ENCODE data around the gene C16orf90. TPM values are rescaled to one million over a fixed set of nuclear protein-coding genes. Genes with fewer than 3 reads are reported as not detected.

The C16orf90 gene
- total RNA-seq, 1 donor from 2014 or later, result not detected

DNA sequence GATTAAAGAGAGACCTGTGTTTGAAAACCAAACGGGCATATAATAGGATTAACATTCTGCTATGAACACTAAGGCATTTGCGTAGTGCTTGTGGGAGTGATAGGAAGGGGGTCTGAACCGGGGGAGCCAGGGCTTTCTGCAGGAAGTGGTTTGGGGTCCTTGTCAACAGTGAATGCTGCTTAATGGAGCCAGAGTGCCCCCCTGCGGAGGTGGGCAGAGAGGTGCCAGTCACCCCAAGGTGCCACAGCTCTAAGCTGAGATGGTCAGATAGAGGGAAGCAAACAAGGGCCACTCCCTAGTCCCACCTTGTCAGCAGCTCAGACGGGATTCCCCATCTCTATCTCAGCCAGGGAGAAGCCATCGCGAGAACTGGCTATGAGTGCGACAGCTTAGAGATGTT is 34.1 kb downstream of the C16orf90 start:
- DNase-seq, result no peak

DNA sequence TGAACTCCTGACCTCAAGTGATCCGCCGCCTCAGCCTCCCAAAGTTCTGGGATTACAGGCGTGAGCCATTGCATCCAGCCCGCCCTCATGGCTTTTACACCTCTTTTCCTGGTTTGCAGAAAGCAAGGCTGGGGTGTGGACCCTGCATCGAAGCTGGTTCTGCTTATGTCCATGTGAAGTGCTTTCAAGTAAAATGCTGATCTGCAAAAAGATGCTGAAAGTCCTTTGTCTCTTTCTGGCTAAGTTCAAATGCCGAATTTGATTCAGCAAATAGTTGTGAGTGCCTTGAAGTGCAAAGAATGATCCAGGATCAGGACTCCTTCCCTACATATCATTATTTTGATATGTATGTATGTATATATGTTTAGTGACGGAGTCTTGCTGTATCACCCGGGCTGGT is 34.7 kb downstream of the C16orf90 start:
- no peak for DNase-seq

GRCh38 chr16:3460121-3460520 is 35.2 kb downstream of the C16orf90 start:
- no peak for DNase-seq

GRCh38 chr16:3459401-3460090 is 35.7 kb downstream of the C16orf90 start:
- DNase-seq, result no peak

- no peak for DNase-seq
Measured at GRCh38 chr16:3458852-3459361, 36.4 kb downstream of the C16orf90 start.

DNA sequence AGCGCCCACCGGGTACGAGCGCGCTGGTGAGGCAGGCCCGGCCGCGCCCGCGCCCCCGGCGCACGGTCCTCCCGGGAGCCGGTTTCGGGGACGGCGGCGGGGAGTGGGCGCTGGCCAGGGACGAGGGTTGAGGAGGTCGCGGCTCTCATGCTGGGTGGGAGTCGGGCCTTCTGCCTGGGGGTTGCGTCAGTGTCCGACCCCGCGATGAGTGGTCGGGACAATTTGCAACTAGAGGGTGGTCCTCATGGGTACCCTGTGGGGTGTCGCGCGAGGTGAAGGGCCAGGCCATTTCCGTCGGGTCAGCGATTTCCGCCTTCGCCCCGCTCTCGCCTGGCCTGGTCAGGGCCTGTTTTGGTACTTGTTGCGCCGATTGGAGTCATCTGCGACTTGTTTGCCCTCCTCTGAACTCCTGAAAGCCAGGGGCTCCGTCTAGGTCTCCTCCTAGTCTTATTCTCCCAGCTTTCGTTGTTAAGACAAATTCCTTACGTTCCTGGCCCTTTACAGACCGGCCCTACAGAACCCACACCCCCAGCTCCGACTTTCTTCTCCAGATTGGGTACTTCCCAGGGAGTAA is 36.9 kb downstream of the C16orf90 start:
- no peak for DNase-seq

- DNase-seq, result peak; percentile 89
Measured at GRCh38 chr16:3457434-3458252, 37.6 kb downstream of the C16orf90 start.

GRCh38 chr16:3454631-3455147 is 40.6 kb downstream of the C16orf90 start:
- DNase-seq, result no peak

GRCh38 chr16:3454093-3454492 is 41.2 kb downstream of the C16orf90 start:
- DNase-seq, result no peak

DNA sequence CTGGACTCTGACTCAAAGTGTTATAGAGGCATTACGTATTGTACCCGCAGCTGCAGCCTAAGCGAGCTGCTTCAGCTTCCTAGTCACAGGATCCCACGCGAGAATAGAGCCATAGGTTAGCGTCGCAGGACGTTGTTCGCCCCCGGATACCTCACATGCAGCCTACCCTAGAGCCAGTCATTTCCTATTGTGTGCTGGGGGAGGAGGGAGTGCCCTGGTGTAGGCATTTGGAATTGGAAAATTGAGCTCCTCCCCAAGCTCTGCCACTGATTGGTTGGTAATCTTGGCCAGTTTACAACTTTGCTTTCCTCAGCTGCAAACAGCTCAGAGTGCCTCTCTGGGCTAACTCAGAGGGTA is 51.3 kb downstream of the C16orf90 start:
- no peak for DNase-seq

Small RNA genes within 50 kb of the gene (small RNA-seq; reads per million reads assigned to genes)
- gene MIR6126, result not detected

Other genes with a start within 250 kb of the C16orf90 start
- gene MEFV, start 238.9 kb downstream of the C16orf90 start, total RNA-seq, result 0.47 TPM
- 55.4 TPM for gene ZNF263, start 212.0 kb downstream of the C16orf90 start, total RNA-seq
- 26.4 TPM for gene TIGD7, start 190.1 kb downstream of the C16orf90 start, total RNA-seq
- gene ZNF75A, start 190.0 kb downstream of the C16orf90 start, total RNA-seq, result 35.4 TPM
- 0.62 TPM for gene OR2C1, start 139.6 kb downstream of the C16orf90 start, total RNA-seq
- 10.5 TPM for gene ZSCAN32, start 94.5 kb downstream of the C16orf90 start, total RNA-seq
- gene ZNF174, start 94.3 kb downstream of the C16orf90 start, total RNA-seq, result 8.0 TPM
- 4.4 TPM for gene ZNF597, start 52.0 kb downstream of the C16orf90 start, total RNA-seq
- 12.2 TPM for gene NAA60, start 51.8 kb downstream of the C16orf90 start, total RNA-seq
- gene CLUAP1, start 5.5 kb upstream of the C16orf90 start, total RNA-seq, result 38.4 TPM
- gene NLRC3, start 81.9 kb upstream of the C16orf90 start, total RNA-seq, result 0.62 TPM
- 6.2 TPM for gene SLX4, start 116.1 kb upstream of the C16orf90 start, total RNA-seq
- 35.9 TPM for gene DNASE1, start 159.2 kb upstream of the C16orf90 start, total RNA-seq
- gene TRAP1, start 222.0 kb upstream of the C16orf90 start, total RNA-seq, result 65.4 TPM

Data from occipital lobe (tissue), 3 donors.